HG03280 (cell line): ENCODE data around the gene POLD1.
"Not testable (repeated sequence)": the region's sequence is repeated elsewhere in the genome, so short reads cannot be mapped to it uniquely, and the experiment has no call there.

Experiments
- ATAC-seq: cut with Tn5 transposase; IDR thresholded peaks from one replicate; pipeline ENCODE4 v1.9.1; 2021; ENCODE audit warnings: mild to moderate bottlenecking, moderate library complexity; ENCODE audit not compliant: unreplicated experiment

POLD1 gene

DNA sequence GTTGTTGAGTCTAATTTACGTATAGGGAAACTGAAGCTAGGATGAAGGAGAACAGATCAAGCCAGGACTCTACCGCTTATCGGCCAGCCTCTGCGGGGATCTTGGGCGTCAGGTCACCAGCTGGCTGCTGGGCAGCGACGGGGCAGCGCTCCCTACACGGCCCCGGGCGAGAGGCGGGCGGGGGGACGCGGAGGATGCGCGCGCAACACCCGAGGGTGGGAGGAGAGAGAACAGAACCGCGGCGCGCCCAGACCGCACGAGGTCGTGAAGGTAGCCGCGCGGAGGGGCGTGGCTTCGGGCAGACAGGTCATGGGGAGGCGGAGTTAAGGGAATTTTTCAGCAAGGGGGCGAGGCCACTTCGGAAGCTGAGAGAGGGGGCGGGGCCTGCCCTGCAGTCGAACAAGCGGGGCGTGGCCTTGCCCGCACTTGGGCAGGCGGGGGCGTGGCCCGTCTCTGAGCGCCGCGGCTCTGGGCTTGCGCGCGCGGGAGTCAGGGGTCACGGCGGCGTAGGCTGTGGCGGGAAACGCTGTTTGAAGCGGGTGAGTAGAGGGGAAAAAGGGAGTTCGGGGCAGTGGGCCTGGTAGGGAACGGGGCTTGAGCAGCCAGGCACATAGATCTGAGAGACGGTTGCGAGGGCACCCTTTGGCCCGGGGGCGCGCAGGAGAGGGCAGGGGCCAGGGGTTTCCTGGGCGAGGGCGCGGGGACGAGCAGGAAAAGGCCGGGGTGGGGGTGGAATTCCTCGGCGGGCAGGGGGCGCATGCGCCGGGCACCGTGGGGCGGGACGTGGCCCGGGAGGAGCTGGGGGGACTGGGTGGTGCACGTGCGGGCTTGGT, at the start of gene POLD1:
TSS of gene POLD1 (plus strand) at position 496 of the 833 bp plus-strand sequence. CDS start 14,505 bp downstream, outside the sequence.
- ATAC-seq: peak; percentile 81

- ATAC-seq: no peak
Observed at GRCh38 chr19:50334741-50335421, 49.3 kb upstream of the POLD1 start.

DNA sequence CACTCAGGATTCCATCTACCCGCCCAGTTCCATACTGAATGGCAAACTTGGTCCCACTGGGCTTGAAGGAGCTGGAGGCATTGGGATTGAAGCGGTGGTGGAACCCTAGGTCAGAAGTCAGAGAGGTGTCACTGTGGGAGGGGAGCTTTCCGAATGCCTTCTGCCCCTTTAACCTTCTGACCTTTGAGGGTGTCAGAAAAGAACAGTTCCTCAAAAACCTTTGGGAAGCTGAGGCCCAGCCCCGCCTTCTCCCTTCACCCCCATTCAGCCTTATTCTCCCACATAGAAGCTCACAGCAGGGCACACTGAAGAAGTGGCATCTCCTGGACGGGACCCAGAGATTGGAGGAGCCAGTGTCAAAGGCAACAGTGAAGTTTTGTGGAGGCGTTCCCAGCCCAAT, 47.1 kb upstream of the POLD1 start:
- ATAC-seq: not testable (repeated sequence)

GRCh38 chr19:50340331-50340730, 43.8 kb upstream of the POLD1 start:
- no peak for ATAC-seq

- ATAC-seq: peak; percentile 57
Observed at GRCh38 chr19:50341091-50341564, 43.0 kb upstream of the POLD1 start.

DNA sequence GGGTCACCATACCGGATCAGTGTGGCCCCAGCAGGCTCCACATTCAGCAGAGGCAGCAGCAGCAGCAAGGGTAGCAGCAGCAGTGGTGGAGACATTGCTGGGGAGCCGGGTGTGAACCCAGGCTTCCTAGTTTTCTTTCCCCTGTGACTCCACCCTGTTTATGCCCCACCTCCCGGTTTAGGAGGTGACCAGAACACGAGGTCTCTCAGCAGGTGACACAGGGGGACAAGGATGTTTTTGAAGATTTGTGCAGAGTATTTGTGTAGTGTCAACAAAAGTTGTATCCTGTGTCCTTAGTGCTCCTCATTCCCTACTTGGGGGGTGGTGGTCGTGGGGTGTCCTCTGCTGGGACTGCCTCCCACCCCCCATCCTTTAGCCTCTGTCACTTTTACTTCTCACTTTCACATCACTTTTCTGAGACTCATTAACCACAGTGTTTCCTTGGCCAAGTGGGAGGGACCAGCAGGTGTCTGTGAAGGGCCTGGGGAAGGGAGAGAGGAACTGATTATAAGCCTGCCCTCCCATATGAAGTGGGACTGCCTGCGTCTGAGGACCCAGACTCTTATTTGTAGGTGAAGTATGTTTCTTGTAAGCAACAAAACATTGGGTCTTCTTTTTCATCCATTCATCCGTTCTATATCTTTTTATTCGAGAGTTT, 39.4 kb upstream of the POLD1 start:
- ATAC-seq: no peak

GRCh38 chr19:50347089-50347581, 37.0 kb upstream of the POLD1 start:
- not testable (repeated sequence) for ATAC-seq

DNA sequence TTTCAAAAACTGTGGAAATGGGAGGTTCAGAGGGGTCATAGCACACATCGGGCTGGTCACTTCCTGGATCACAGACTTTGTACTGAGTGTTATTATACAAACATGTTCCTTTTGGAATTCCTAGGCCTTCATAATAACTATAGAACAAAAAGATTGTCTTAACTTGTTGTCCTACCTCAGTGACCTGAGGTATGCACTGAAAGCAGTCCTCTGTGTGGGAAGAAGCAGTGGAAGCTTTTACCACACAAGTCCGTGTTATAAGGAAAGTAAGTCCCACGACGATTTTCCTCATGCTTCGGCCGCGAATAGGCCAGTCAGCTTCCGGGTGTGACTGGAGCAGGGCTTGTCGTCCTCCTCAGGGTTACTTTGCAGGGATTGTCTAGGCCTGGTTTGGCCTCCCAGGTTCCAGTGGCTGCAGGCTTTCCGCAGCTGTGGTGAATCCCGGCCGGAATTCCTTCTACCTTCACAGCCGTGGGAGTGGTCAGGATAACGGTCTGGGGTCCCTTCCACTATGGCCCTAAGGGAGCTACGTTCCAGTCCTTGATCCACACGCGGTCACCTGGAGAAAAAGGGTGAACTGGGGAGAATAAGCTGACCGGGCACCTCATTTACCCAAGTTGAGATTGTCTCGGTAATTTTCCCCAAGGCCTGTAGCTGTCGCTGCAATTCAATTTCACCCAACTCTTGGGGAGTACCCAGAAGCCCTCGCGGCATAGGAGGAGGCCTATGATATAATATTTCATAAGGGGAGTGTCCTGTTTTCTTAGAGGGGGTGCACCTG, 34.7 kb upstream of the POLD1 start:
- ATAC-seq: no peak

- no peak for ATAC-seq
Observed at GRCh38 chr19:50352242-50352641, 31.9 kb upstream of the POLD1 start.

DNA sequence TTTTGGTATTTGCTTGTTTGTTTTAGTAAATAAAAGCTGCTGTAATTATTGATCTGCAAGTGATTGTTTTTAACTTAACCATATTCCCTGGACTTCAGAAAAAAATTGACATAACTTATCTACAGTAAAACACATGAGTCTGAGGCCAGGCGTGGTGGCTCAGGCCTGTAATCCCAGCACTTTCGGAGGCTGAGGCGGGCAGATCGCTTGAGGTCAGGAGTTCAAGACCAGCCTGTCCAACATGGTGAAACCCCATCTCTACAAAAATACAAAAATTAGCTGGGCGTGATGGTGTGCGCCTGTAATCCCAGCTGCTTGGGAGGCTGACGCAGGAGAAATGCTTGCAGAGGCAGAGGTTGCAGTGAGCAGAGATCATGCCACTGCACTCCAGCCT, 30.7 kb upstream of the POLD1 start:
- not testable (repeated sequence) for ATAC-seq

- no peak for ATAC-seq
Observed at GRCh38 chr19:50356691-50357177, 27.4 kb upstream of the POLD1 start.

- ATAC-seq: peak; percentile 60
Observed at GRCh38 chr19:50357178-50358100, 26.7 kb upstream of the POLD1 start.

- no peak for ATAC-seq
Observed at GRCh38 chr19:50358483-50359327, 25.4 kb upstream of the POLD1 start.

DNA sequence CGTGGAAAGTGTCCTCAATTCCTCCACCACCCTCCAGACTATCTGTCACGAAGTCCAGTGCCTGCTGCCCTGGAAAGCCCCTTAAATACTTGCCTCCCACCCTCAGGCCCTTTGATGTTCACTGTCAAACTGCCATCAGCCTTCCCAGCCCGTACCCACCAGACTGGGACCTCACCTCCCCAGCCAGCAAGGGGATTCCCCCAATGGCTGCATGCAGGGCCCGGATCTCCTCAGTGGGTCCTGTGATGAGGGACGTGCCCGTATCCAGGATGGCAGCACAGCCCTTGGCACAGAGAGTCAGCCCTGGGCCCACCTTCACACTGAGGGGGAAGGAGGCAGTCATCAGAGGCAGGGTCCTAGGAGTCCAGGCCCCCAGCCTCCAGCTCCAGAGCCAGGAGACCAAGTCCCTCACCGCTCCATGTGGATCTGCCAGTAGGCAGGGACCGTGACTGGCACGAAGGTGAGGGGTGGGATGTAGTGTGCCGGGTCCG, 24.8 kb upstream of the POLD1 start:
- ATAC-seq: no peak

- no peak for ATAC-seq
Observed at GRCh38 chr19:50361290-50362029, 22.7 kb upstream of the POLD1 start.

DNA sequence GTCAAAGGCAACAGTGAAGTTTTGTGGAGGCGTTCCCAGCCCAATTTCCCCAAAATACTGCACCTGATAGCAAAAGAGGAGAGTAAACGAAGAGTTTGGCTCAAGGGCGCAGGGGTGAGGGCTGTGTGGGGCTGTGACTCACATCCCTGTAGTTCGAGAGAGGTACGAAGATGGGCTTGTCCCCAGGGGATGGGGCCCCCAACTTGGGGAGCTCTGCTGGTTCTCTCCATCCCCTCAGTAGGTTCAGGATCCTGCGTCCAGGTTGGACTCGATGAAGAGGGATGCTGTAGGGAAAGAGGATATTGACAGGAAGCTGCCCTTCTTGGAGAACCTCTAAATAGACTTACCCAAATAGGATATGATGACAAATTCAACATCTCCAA, 22.1 kb upstream of the POLD1 start:
- ATAC-seq: no peak

DNA sequence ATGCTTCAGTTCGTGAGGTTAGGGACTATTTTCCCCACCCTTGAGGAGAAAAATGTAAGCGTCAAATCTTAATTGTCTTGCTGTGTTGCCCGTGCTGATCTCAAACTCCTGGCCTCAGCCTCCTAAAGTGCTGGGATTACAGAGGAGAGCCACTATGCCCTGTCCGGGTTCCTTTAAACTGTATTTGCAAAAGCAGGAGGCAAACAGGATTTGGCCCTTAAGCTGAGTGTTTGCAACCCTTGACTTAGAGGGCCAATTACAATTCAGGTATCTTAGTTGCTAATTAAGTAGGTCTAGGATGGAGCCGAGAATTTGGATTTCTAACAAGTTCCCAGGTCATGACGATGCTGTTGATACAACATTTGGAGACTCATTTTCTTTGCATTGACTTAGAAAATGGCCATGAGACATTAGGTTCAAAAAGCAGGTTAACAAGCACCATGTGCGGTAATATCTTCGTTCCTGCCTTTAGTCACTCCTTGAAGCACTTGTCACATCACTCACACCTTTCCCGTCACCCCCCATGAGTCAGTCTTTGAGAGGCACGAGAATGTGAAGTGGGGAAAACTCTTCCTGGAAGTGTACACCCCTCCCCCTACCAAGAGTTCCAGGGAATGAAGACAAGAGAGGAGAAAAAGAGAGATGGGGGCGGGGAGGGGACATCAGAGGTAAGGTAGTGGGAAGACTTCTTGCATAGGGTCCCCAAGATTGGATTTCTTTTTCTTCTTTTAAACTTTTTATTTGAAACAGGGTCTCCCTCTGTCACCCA, 21.3 kb upstream of the POLD1 start:
- no peak for ATAC-seq
